ENCODE measurements around the gene WAPL. TPM values are rescaled to one million over a fixed set of nuclear protein-coding genes. Genes with fewer than 3 reads are reported as not detected.

Gene WAPL
- total RNA-seq, 2 experiments from 2014 or later: 34.3 TPM

- peaks cover 28% of the 10 kb centered on the region for H3K4me1 Mint-ChIP-seq (ENCODE audit: low read depth)
- TF ChIP-seq CTCF (IDR thresholded peaks at IDR 0.05): no peak
- POLR2A ChIA-PET: interaction anchor here (0.6 kb wide), 1 partner anchor 48 kb away, joined by 3 read pairs; no protein-coding TSS in a partner anchor
- peak overlapping the region; percentile 3 for H3K27ac Mint-ChIP-seq
- intact Hi-C loops (cut with DNase I, micrococcal nuclease): no loop called here
- peaks cover 36% of the 10 kb centered on the region for H3K36me3 ChIP-seq (ENCODE audit: insufficient read depth, low read length)
- H3K27ac ChIP-seq (ENCODE audit: low read depth in 1 of 2, low read length in 2 of 2): no peak overlapping the region
- peaks cover 82% of the 10 kb centered on the region for H3K36me3 Mint-ChIP-seq (ENCODE audit: low read depth)
- no peak overlapping the region for H3K4me3 ChIP-seq (ENCODE audit: low read length)
- H3K27me3 Mint-ChIP-seq: no peaks in the 10 kb centered on the region
- H3K4me3 Mint-ChIP-seq: no peak overlapping the region
- no peaks in the 10 kb centered on the region for H3K27me3 ChIP-seq (ENCODE audit: control insufficient read depth in 1 of 2, insufficient read depth in 2 of 2, low read length in 2 of 2)
- H3K9me3 ChIP-seq (ENCODE audit: control insufficient read depth in 1 of 2, insufficient read depth in 1 of 2, low read length in 2 of 2): no peaks in the 10 kb centered on the region
- DNase-seq (no peak), ATAC-seq (ENCODE audit: poor library complexity) (no peak)
- H3K9me3 Mint-ChIP-seq: no peaks in the 10 kb centered on the region
- CTCF ChIA-PET: interaction anchor here (1.2 kb wide), 1 partner anchor 11 kb away, joined by 3 read pairs; no protein-coding TSS in a partner anchor
- peaks cover 3% of the 10 kb centered on the region for H3K4me1 ChIP-seq (ENCODE audit: insufficient read depth, low read length)
Observed at GRCh38 chr10:86489071-86489810, 32.4 kb downstream of the WAPL start.

- intact Hi-C loops (cut with DNase I, micrococcal nuclease): no loop called here
- H3K27me3 Mint-ChIP-seq: no peaks in the 10 kb centered on the region
- H3K9me3 Mint-ChIP-seq: no peaks in the 10 kb centered on the region
- DNase-seq (no peak), ATAC-seq (ENCODE audit: poor library complexity) (no peak)
- no peak for TF ChIP-seq CTCF (IDR thresholded peaks at IDR 0.05)
- no peak overlapping the region for H3K27ac ChIP-seq (ENCODE audit: low read depth in 1 of 2, low read length in 2 of 2)
- no peak overlapping the region for H3K27ac Mint-ChIP-seq
- H3K27me3 ChIP-seq (ENCODE audit: control insufficient read depth in 1 of 2, insufficient read depth in 2 of 2, low read length in 2 of 2): no peaks in the 10 kb centered on the region
- POLR2A ChIA-PET: no interaction called here
- H3K4me1 Mint-ChIP-seq (ENCODE audit: low read depth): peaks cover 32% of the 10 kb centered on the region
- CTCF ChIA-PET: no interaction called here
- H3K36me3 ChIP-seq (ENCODE audit: insufficient read depth, low read length): peaks cover 42% of the 10 kb centered on the region
- no peak overlapping the region for H3K4me3 ChIP-seq (ENCODE audit: low read length)
- H3K36me3 Mint-ChIP-seq (ENCODE audit: low read depth): peaks cover 83% of the 10 kb centered on the region
- no peaks in the 10 kb centered on the region for H3K9me3 ChIP-seq (ENCODE audit: control insufficient read depth in 1 of 2, insufficient read depth in 1 of 2, low read length in 2 of 2)
- H3K4me1 ChIP-seq (ENCODE audit: insufficient read depth, low read length): peaks cover 3% of the 10 kb centered on the region
- H3K4me3 Mint-ChIP-seq: no peak overlapping the region
Observed at GRCh38 chr10:86486856-86487255, 34.7 kb downstream of the WAPL start.

GRCh38 chr10:86483664-86484063, 37.9 kb downstream of the WAPL start:
- H3K27me3 Mint-ChIP-seq: no peaks in the 10 kb centered on the region
- no peak for TF ChIP-seq CTCF (IDR thresholded peaks at IDR 0.05)
- Histone ChIP-seq H3K9me3 (ENCODE audit: control insufficient read depth in 1 of 2, insufficient read depth in 1 of 2, low read length in 2 of 2) (no peaks in the 10 kb centered on the region), H3K4me1 (ENCODE audit: insufficient read depth, low read length) (peaks cover 3% of the 10 kb centered on the region), H3K27me3 (ENCODE audit: control insufficient read depth in 1 of 2, insufficient read depth in 2 of 2, low read length in 2 of 2) (no peaks in the 10 kb centered on the region), H3K36me3 (ENCODE audit: insufficient read depth, low read length) (peaks cover 34% of the 10 kb centered on the region), H3K4me3 (ENCODE audit: low read length) (no peak overlapping the region), H3K27ac (ENCODE audit: low read depth in 1 of 2, low read length in 2 of 2) (no peak overlapping the region)
- intact Hi-C loops (cut with DNase I, micrococcal nuclease): loop anchor here in 1 of 2 experiments (5.0 kb wide), 1 partner anchor 81 kb away; no protein-coding TSS in a partner anchor
- no peak overlapping the region for H3K27ac Mint-ChIP-seq
- ChIA-PET POLR2A (interaction anchor here (1.3 kb wide), 1 partner anchor 84 kb away, joined by 7 read pairs; no protein-coding TSS in a partner anchor), CTCF (interaction anchor here (0.9 kb wide), 1 partner anchor 84 kb away, joined by 3 read pairs; no protein-coding TSS in a partner anchor)
- no peak for DNase-seq
- no peak overlapping the region for H3K4me3 Mint-ChIP-seq
- no peak for ATAC-seq (ENCODE audit: poor library complexity)
- H3K4me1 Mint-ChIP-seq (ENCODE audit: low read depth): peaks cover 33% of the 10 kb centered on the region
- H3K36me3 Mint-ChIP-seq (ENCODE audit: low read depth): peaks cover 76% of the 10 kb centered on the region
- H3K9me3 Mint-ChIP-seq: no peaks in the 10 kb centered on the region

Data from CD4-positive, alpha-beta T cell (primary cell).